HG03135 (cell line): ENCODE measurements around the gene CELF1.

ENCODE experiments used
- ATAC-seq: cut with Tn5 transposase; IDR thresholded peaks from one replicate; pipeline ENCODE4 v1.9.1; 2021; ENCODE audit warnings: mild to moderate bottlenecking, moderate library complexity; ENCODE audit not compliant: unreplicated experiment

The CELF1 gene

GRCh38 chr11:47426062-47426956 lies 126.6 kb downstream of the CELF1 start, which contains the start of gene PSMC3:
TSS of gene PSMC3 (minus strand) at chr11:47426439. CDS start at chr11:47426279, 160 bp downstream.
- peak; percentile 93 for ATAC-seq

GRCh38 chr11:47425611-47426010 lies 127.3 kb downstream of the CELF1 start:
- no peak for ATAC-seq

- no peak for ATAC-seq
Observed at GRCh38 chr11:47418454-47419259, 134.3 kb downstream of the CELF1 start.

- ATAC-seq, result no peak
Observed at GRCh38 chr11:47417712-47418111, 135.2 kb downstream of the CELF1 start.

GRCh38 chr11:47415949-47416472 lies 136.9 kb downstream of the CELF1 start:
- no peak for ATAC-seq
